SK-N-SH (cell line): Measurements from ENCODE around the gene SEZ6L. TPM values are rescaled to one million over a fixed set of nuclear protein-coding genes. Genes with fewer than 3 reads are reported as not detected.

Source experiments
- CTCF ChIA-PET: fragments of 300-600, 350-600 bp; formaldehyde crosslinking; extraction: SDS; loops from one replicate; lab custom pipeline; 2021; lab: Yijun Ruan, JAX
- POLR2A ChIA-PET: fragments of 350-600 bp; sonication (Branson Sonifier 250); formaldehyde crosslinking; extraction: SDS; loops from one replicate; lab custom pipeline; 2020; ENCODE audit warnings: antibody characterized with exemption, inconsistent platforms; lab: Yijun Ruan, JAX
- DNase-seq: peaks from one replicate; pipeline ENCODE4 v3.0.0; 2012
- H2AFZ ChIP-seq: fragments of 200-600 bp; sonication (generic); 2 replicates; pipeline ENCODE4 v1.8.1; 2016; ENCODE audit warnings: antibody characterized with exemption, mild to moderate bottlenecking, low read depth
- H3F3A ChIP-seq: fragments of 200-600 bp; sonication (generic); replicated peaks from 2 replicates; pipeline ENCODE3; 2016; ENCODE audit warnings: antibody characterized with exemption, mild to moderate bottlenecking; ENCODE audit not compliant: insufficient read depth
- H3K27ac ChIP-seq, 2 experiments: fragments of 200-500 bp in 1 of 2; fragments of 200-600 bp in 1 of 2; sonication (Bioruptor generic) in 1 of 2; sonication (generic), shearing (Covaris generic) in 1 of 2; 2 replicates each; pipeline versions ENCODE4 v1.5.1 to v1.6.1; 2014 to 2016; ENCODE audit warnings: low read depth in 2 of 2, inconsistent platforms in 1 of 2, low read length in 1 of 2, mild to moderate bottlenecking in 1 of 2, mixed read lengths in 1 of 2
- H3K27me3 ChIP-seq: fragments of 200-600 bp; sonication (generic), shearing (Covaris generic); 2 replicates; pipeline ENCODE4 v1.6.1; 2016; ENCODE audit warnings: mixed run types; ENCODE audit not compliant: insufficient read depth
- H3K36me3 ChIP-seq, 2 experiments: fragments of 200-500 bp in 1 of 2; fragments of 200-600 bp in 1 of 2; sonication (Bioruptor generic) in 1 of 2; sonication (generic) in 1 of 2; replicated peaks in 1 of 2; 2 replicates each; pipeline versions ENCODE3 to v1.5.1; 2014 to 2016; ENCODE audit warnings: low read length in 1 of 2, mild to moderate bottlenecking in 1 of 2; ENCODE audit not compliant: insufficient read depth in 2 of 2, control insufficient read depth in 1 of 2
- H3K4me1 ChIP-seq, 2 experiments: fragments of 200-500 bp in 1 of 2; fragments of 200-600 bp in 1 of 2; sonication (Bioruptor generic) in 1 of 2; sonication (generic), shearing (Covaris generic) in 1 of 2; 2 replicates each; pipeline versions ENCODE4 v1.5.1 to v1.6.1; 2014 to 2016; ENCODE audit warnings: low read depth in 1 of 2, low read length in 1 of 2, mixed run types in 1 of 2; ENCODE audit not compliant: insufficient read depth in 2 of 2, control insufficient read depth in 1 of 2
- H3K4me2 ChIP-seq: fragments of 200-600 bp; sonication (generic), shearing (Covaris generic); 2 replicates; pipeline ENCODE4 v1.6.1; 2017; ENCODE audit warnings: mixed run types
- H3K4me3 ChIP-seq, 2 experiments: fragments of 200-500 bp in 1 of 2; fragments of 200-600 bp in 1 of 2; sonication (Bioruptor generic) in 1 of 2; sonication (generic), shearing (Covaris generic) in 1 of 2; 2 replicates each; pipeline versions ENCODE4 v1.5.1 to v1.8.1; 2014 to 2016; ENCODE audit warnings: low read depth in 2 of 2, inconsistent platforms in 1 of 2, low read length in 1 of 2, mild to moderate bottlenecking in 1 of 2, mixed read lengths in 1 of 2, moderate library complexity in 1 of 2
- H3K79me2 ChIP-seq: fragments of 200-600 bp; sonication (generic); 2 replicates; pipeline ENCODE4 v1.8.1; 2017; ENCODE audit warnings: mild to moderate bottlenecking; ENCODE audit not compliant: insufficient read depth
- H3K9ac ChIP-seq: fragments of 200-600 bp; sonication (generic); 2 replicates; pipeline ENCODE4 v1.6.1; 2017; ENCODE audit warnings: mixed run types
- H3K9me2 ChIP-seq: fragments of 200-600 bp; sonication (generic); 2 replicates; pipeline ENCODE4 v1.6.1; 2017; ENCODE audit warnings: mixed run types
- H3K9me3 ChIP-seq: fragments of 200-600 bp; sonication (generic); 2 replicates; pipeline ENCODE4 v1.6.1; 2017; ENCODE audit warnings: mixed run types, mild to moderate bottlenecking, moderate library complexity
- H4K20me1 ChIP-seq: fragments of 200-600 bp; sonication (generic); 2 replicates; pipeline ENCODE4 v1.6.1; 2017; ENCODE audit warnings: mild to moderate bottlenecking, mixed run types; ENCODE audit not compliant: insufficient read depth
- CTCF ChIP-seq: fragments of 200-600 bp; sonication (generic); IDR thresholded peaks from 2 replicates; pipeline ENCODE4 v1.6.1; 2017; ENCODE audit warnings: antibody characterized with exemption, mild to moderate bottlenecking, moderate library complexity
- EP300 ChIP-seq, 2 experiments: IDR thresholded peaks; 2 replicates each; pipeline versions ENCODE4 v1.4.0 to v1.6.1; 2012; ENCODE audit warnings: borderline replicate concordance in 1 of 2, low read depth in 1 of 2, low read length in 1 of 2
- EZH2phosphoT487 ChIP-seq: fragments of 200-600 bp; sonication (generic); IDR thresholded peaks from 2 replicates; pipeline ENCODE4 v1.6.1; 2017; ENCODE audit warnings: low read depth, mixed run types, mild to moderate bottlenecking, antibody characterized with exemption, moderate library complexity, borderline replicate concordance
- GABPA ChIP-seq: IDR thresholded peaks from 2 replicates; pipeline ENCODE4 v1.4.0; 2012; ENCODE audit warnings: low read depth, mild to moderate bottlenecking
- GATA2 ChIP-seq: sonication (generic); formaldehyde crosslinking; IDR thresholded peaks from 2 replicates; pipeline ENCODE4 v1.5.0; 2020; ENCODE audit warnings: mild to moderate bottlenecking, missing genetic modification reagents
- IRF3 ChIP-seq: fragments of 150-350 bp; IDR thresholded peaks from 2 replicates; pipeline ENCODE4 v1.6.1; 2016; ENCODE audit warnings: mild to moderate bottlenecking, low read depth, low read length
- MAX ChIP-seq: IDR thresholded peaks from 2 replicates; pipeline ENCODE4 v1.4.0; 2012; ENCODE audit warnings: low read depth
- PBX3 ChIP-seq: IDR thresholded peaks from 2 replicates; pipeline ENCODE4; 2012
- POLR2AphosphoS5 ChIP-seq: IDR thresholded peaks from 2 replicates; pipeline ENCODE4 v1.6.1; 2012; ENCODE audit warnings: low read depth, low read length
- RCOR1 ChIP-seq: fragments of 150-350 bp; IDR thresholded peaks from 2 replicates; pipeline ENCODE4 v1.6.1; 2017; ENCODE audit warnings: antibody characterized with exemption, low read length
- REST ChIP-seq: IDR thresholded peaks from 2 replicates; pipeline ENCODE4 v1.6.1; 2012; ENCODE audit warnings: mild to moderate bottlenecking, low read depth, low read length, moderate library complexity
- RFX5 ChIP-seq: IDR thresholded peaks from 2 replicates; pipeline ENCODE4 v1.6.1; 2012; ENCODE audit warnings: mild to moderate bottlenecking, improper control_type of control experiment, low read length
- RXRA ChIP-seq: IDR thresholded peaks from 2 replicates; pipeline ENCODE4 v1.4.0; 2012; ENCODE audit warnings: low read depth, mild to moderate bottlenecking, borderline replicate concordance
- SIN3A ChIP-seq: IDR thresholded peaks from 2 replicates; pipeline ENCODE4 v1.6.1; 2012; ENCODE audit warnings: low read depth, mild to moderate bottlenecking, low read length, moderate library complexity, borderline replicate concordance
- SMC3 ChIP-seq: IDR thresholded peaks from 2 replicates; pipeline ENCODE4 v1.6.1; 2012; ENCODE audit warnings: low read depth, low read length, improper control_type of control experiment
- TCF12 ChIP-seq: IDR thresholded peaks from 2 replicates; pipeline ENCODE4 v1.4.0; 2012
- USF2 ChIP-seq: fragments of 150-350 bp; IDR thresholded peaks from 2 replicates; pipeline ENCODE4 v1.6.1; 2017; ENCODE audit warnings: antibody characterized with exemption, low read length, low read depth, borderline replicate concordance
- YY1 ChIP-seq: IDR thresholded peaks from 2 replicates; pipeline ENCODE4 v1.4.0; 2012; ENCODE audit warnings: low read depth, mild to moderate bottlenecking
- WGBS: methylation state at CpG from one replicate; pipeline ENCODE4 v1.1.6; 2017; ENCODE audit warnings: low lambda C conversion rate; 5-methylcytosine and 5-hydroxymethylcytosine counted together
- polyA plus RNA-seq, 3 experiments: library from polyadenylated mRNA; depleted of rRNA; stranded (reverse); fragments of >200 nt; gene quantifications; 2 replicates each; pipeline ENCODE4 v1.2.3, GENCODE V29; 2012

Gene SEZ6L
- polyA plus RNA-seq, 1 of the 3 experiments (the other 2 are of a cell fraction), result 0.10 TPM

- 51% methylated on average over 4 of the region's 4 CpGs for WGBS
- no peak for DNase-seq
- TF ChIP-seq REST (no peak), EZH2phosphoT487 (no peak), IRF3 (no peak), USF2 (no peak), YY1 (no peak), RCOR1 (no peak), TCF12 (no peak), GATA2 (CRISPR knock-in tag) (no peak), MAX (no peak), RFX5 (no peak), GABPA (no peak), POLR2AphosphoS5 (no peak), RXRA (no peak), SIN3A (no peak), CTCF (no peak), PBX3 (no peak), SMC3 (no peak), EP300 (IDR thresholded peaks at IDR 0.05; ENCODE audit: borderline replicate concordance in 1 of 2, low read depth in 1 of 2, low read length in 1 of 2) (no peak)
- Histone ChIP-seq H3K9me2 (no peaks in the 10 kb centered on the region), H3K9ac (no peak overlapping the region), H3K4me1 (peaks cover 0 to 4% of the 10 kb centered on the region in 2 experiments; a peak in 1 of 4 replicates), H3K4me3 (no peak overlapping the region), H3K4me2 (no peak overlapping the region), H3F3A (no peaks in the 10 kb centered on the region), H3K27me3 (no peaks in the 10 kb centered on the region), H2AFZ (0 out of 2 replicates have a peak overlapping the region, but pooled peaks have one; percentile 11), H3K27ac (no peak overlapping the region), H3K79me2 (no peaks in the 10 kb centered on the region), H3K9me3 (no peaks in the 10 kb centered on the region), H4K20me1 (no peaks in the 10 kb centered on the region), H3K36me3 (no peaks in the 10 kb centered on the region)
- ChIA-PET CTCF (interaction anchor here (1.4 kb wide), 1 partner anchor 50 kb away, joined by 3 read pairs; no protein-coding TSS in a partner anchor), POLR2A (interaction anchor here (0.6 kb wide), 1 partner anchor 26 kb away, joined by 3 read pairs; no protein-coding TSS in a partner anchor)
Observed at GRCh38 chr22:26122920-26123468, 46.3 kb upstream of the SEZ6L start.
